NCI-H1048 (cell line): ENCODE measurements around the gene TAOK1.

ENCODE experiments used
- DNase-seq: peaks from one replicate; lab custom pipeline; 2025; lab: John Stamatoyannopoulos, UW

TAOK1 gene

GRCh38 chr17:29379084-29379991, 10.8 kb upstream of the TAOK1 start:
- DNase-seq = no peak

- DNase-seq = no peak
These were observed 6.5 kb upstream of the TAOK1 start for GRCh38 chr17:29383686-29384085.

GRCh38 chr17:29384901-29385300, 5.3 kb upstream of the TAOK1 start:
- no peak for DNase-seq

GRCh38 chr17:29386760-29387159, 3.4 kb upstream of the TAOK1 start:
- DNase-seq = no peak

- no peak for DNase-seq
These were observed 1.2 kb upstream of the TAOK1 start for GRCh38 chr17:29388937-29389336.

GRCh38 chr17:29390851-29391631, 878 bp downstream of the TAOK1 start:
- no peak for DNase-seq

- DNase-seq = no peak
These were observed 3.3 kb downstream of the TAOK1 start for GRCh38 chr17:29393436-29393835.

GRCh38 chr17:29394761-29395160, 4.6 kb downstream of the TAOK1 start:
- no peak for DNase-seq

GRCh38 chr17:29396066-29396465, 5.9 kb downstream of the TAOK1 start:
- no peak for DNase-seq

GRCh38 chr17:29399634-29400033, 9.5 kb downstream of the TAOK1 start:
- no peak for DNase-seq

- no peak for DNase-seq
These were observed 10.7 kb downstream of the TAOK1 start for GRCh38 chr17:29400818-29401217.

- DNase-seq = no peak
These were observed 11.1 kb downstream of the TAOK1 start for GRCh38 chr17:29401258-29401657.

- no peak for DNase-seq
These were observed 17.7 kb downstream of the TAOK1 start for GRCh38 chr17:29407856-29408255.

GRCh38 chr17:29409963-29410362, 19.8 kb downstream of the TAOK1 start:
- DNase-seq = no peak

- no peak for DNase-seq
These were observed 22.8 kb downstream of the TAOK1 start for GRCh38 chr17:29412780-29413565.

- no peak for DNase-seq
These were observed 30.0 kb downstream of the TAOK1 start for GRCh38 chr17:29420128-29420527.

- DNase-seq = no peak
These were observed 40.1 kb downstream of the TAOK1 start for GRCh38 chr17:29430275-29430674.

GRCh38 chr17:29433541-29433940, 43.4 kb downstream of the TAOK1 start:
- no peak for DNase-seq

- DNase-seq = no peak
These were observed 44.4 kb downstream of the TAOK1 start for GRCh38 chr17:29434550-29434949.

- no peak for DNase-seq
These were observed 52.3 kb downstream of the TAOK1 start for GRCh38 chr17:29442451-29442850.

- DNase-seq = no peak
These were observed 53.0 kb downstream of the TAOK1 start for GRCh38 chr17:29443041-29443739.

GRCh38 chr17:29444589-29444988, 54.4 kb downstream of the TAOK1 start:
- DNase-seq = no peak
